Chondrocyte (in vitro differentiated cells): ENCODE measurements around the gene AASDHPPT. TPM values are rescaled to one million over a fixed set of nuclear protein-coding genes. Genes with fewer than 3 reads are reported as not detected.

Source experiments
- DNase-seq: peaks from one replicate; pipeline ENCODE4 v3.0.0; 2021; ENCODE audit warnings: mixed read lengths, low spot score
- H3K27ac Mint-ChIP-seq: one replicate; pipeline ENCODE4 v1.8.0; 2021; ENCODE audit warnings: mild to moderate bottlenecking, moderate library complexity, mixed read lengths; ENCODE audit not compliant: unreplicated experiment
- H3K27me3 Mint-ChIP-seq: 2 replicates; pipeline ENCODE4 v1.8.0; 2021; ENCODE audit warnings: low read depth, mixed read lengths
- H3K36me3 Mint-ChIP-seq: 2 replicates; pipeline ENCODE4 v1.8.0; 2021; ENCODE audit warnings: low read depth, mixed read lengths
- H3K4me1 Mint-ChIP-seq: 2 replicates; pipeline ENCODE4 v1.8.0; 2021; ENCODE audit warnings: low read depth, mild to moderate bottlenecking, mixed read lengths
- H3K4me3 Mint-ChIP-seq: one replicate; pipeline ENCODE4 v1.8.0; 2021; ENCODE audit warnings: mild to moderate bottlenecking, moderate library complexity, mixed read lengths; ENCODE audit not compliant: unreplicated experiment
- H3K9me3 Mint-ChIP-seq: 2 replicates; pipeline ENCODE4 v1.8.0; 2021; ENCODE audit warnings: low read depth, mixed read lengths
- total RNA-seq: library from RNA; stranded (reverse); gene quantifications from 3 replicates; pipeline ENCODE4 v1.2.1, GENCODE V29; 2021
- TF ChIP-seq, protein P1 (sequence below): fragments of 200-600 bp; sonication (generic); IDR thresholded peaks from 2 replicates; pipeline ENCODE4 v1.5.0; 2021; ENCODE audit warnings: antibody characterized with exemption, mild to moderate bottlenecking, moderate library complexity

AASDHPPT gene
- total RNA-seq, 1 donor from 2014 or later = 41.0 TPM

GRCh38 chr11:106098893-106099553 is 21.6 kb downstream of the AASDHPPT start:
- H3K4me3 Mint-ChIP-seq = no peak overlapping the region
- peaks cover 30% of the 10 kb centered on the region for H3K36me3 Mint-ChIP-seq
- no peaks in the 10 kb centered on the region for H3K27me3 Mint-ChIP-seq
- TF ChIP-seq, protein P1, sequence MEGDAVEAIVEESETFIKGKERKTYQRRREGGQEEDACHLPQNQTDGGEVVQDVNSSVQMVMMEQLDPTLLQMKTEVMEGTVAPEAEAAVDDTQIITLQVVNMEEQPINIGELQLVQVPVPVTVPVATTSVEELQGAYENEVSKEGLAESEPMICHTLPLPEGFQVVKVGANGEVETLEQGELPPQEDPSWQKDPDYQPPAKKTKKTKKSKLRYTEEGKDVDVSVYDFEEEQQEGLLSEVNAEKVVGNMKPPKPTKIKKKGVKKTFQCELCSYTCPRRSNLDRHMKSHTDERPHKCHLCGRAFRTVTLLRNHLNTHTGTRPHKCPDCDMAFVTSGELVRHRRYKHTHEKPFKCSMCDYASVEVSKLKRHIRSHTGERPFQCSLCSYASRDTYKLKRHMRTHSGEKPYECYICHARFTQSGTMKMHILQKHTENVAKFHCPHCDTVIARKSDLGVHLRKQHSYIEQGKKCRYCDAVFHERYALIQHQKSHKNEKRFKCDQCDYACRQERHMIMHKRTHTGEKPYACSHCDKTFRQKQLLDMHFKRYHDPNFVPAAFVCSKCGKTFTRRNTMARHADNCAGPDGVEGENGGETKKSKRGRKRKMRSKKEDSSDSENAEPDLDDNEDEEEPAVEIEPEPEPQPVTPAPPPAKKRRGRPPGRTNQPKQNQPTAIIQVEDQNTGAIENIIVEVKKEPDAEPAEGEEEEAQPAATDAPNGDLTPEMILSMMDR = no peak
- H3K9me3 Mint-ChIP-seq = no peaks in the 10 kb centered on the region
- no peaks in the 10 kb centered on the region for H3K4me1 Mint-ChIP-seq
- no peak overlapping the region for H3K27ac Mint-ChIP-seq
- DNase-seq = no peak

DNA sequence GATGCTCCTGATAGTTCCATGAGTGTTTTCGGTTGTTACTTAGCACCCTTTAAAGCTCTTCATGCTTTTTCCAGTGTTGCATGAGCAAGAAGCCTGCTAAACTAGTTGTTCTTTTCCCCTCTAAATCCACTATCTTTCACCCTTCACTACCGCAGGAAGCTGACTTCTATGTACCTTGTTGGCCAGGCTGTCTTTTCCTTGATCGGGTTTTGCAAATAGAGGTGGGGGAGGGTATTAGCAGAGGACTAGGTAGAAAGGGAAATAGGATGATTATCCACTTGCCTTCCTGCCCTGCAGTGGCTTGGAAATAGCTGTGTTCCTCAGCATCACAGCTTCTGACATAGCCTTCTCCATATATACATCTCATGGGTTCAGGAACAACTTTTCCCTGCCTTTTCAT is 23.9 kb downstream of the AASDHPPT start:
- H3K27ac Mint-ChIP-seq = no peak overlapping the region
- H3K9me3 Mint-ChIP-seq = no peaks in the 10 kb centered on the region
- no peaks in the 10 kb centered on the region for H3K4me1 Mint-ChIP-seq
- no peaks in the 10 kb centered on the region for H3K27me3 Mint-ChIP-seq
- H3K36me3 Mint-ChIP-seq = peaks cover 19% of the 10 kb centered on the region
- no peak for DNase-seq
- no peak overlapping the region for H3K4me3 Mint-ChIP-seq
- TF ChIP-seq, protein P1 = no peak

DNA sequence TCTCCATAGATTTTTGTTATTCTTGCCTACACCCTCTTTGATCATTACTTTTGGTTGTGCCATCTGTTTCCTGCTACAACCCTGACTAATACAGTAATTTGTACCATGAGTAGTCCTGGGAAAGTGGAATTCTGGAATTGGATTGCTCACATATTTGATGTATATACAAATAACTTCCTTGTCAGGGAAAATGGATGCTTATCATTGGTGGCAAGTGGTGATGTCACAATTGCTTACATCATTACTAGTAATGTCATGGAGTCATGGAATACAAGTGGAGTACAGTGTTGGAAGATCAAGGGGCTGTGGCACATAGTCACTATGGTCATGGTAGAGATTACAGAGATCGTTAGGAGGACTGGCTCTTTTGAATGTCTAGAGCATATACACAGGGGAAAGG is 24.4 kb downstream of the AASDHPPT start:
- no peaks in the 10 kb centered on the region for H3K27me3 Mint-ChIP-seq
- peaks cover 15% of the 10 kb centered on the region for H3K36me3 Mint-ChIP-seq
- TF ChIP-seq, protein P1 = no peak
- DNase-seq = no peak
- H3K4me3 Mint-ChIP-seq = no peak overlapping the region
- no peaks in the 10 kb centered on the region for H3K4me1 Mint-ChIP-seq
- no peaks in the 10 kb centered on the region for H3K9me3 Mint-ChIP-seq
- no peak overlapping the region for H3K27ac Mint-ChIP-seq

DNA sequence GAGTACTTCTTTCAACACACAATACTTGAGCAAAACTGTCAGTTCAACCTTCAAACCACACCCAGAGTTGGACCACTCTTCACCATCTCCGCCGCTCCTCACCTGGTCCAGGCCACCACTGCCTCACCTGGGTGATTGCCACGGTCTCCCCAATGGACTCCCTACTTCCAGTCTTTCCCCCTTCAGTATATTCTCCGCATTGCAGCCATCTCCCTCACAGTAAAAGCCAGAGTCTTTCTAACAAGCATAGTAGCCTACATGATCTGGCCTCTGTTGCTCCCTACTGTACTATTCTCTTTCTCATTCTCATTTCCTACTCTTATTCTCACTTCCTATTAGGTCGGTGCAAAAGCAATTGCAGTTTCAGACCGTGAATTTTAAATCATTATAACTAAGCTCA is 28.5 kb downstream of the AASDHPPT start:
- no peak for DNase-seq
- Mint-ChIP-seq H3K4me1 (no peaks in the 10 kb centered on the region), H3K27ac (no peak overlapping the region), H3K9me3 (peaks cover 4% of the 10 kb centered on the region), H3K27me3 (no peaks in the 10 kb centered on the region), H3K36me3 (no peaks in the 10 kb centered on the region), H3K4me3 (no peak overlapping the region)
- TF ChIP-seq, protein P1 = no peak

GRCh38 chr11:106121570-106122320 is 44.3 kb downstream of the AASDHPPT start:
- no peak overlapping the region for H3K27ac Mint-ChIP-seq
- DNase-seq = no peak
- H3K27me3 Mint-ChIP-seq = peaks cover 18% of the 10 kb centered on the region
- H3K9me3 Mint-ChIP-seq = peaks cover 4% of the 10 kb centered on the region
- no peaks in the 10 kb centered on the region for H3K36me3 Mint-ChIP-seq
- H3K4me3 Mint-ChIP-seq = no peak overlapping the region
- TF ChIP-seq, protein P1 = no peak
- no peaks in the 10 kb centered on the region for H3K4me1 Mint-ChIP-seq
